ENCODE results near the gene P2RY14. TPM values are rescaled to one million over a fixed set of nuclear protein-coding genes. Genes with fewer than 3 reads are reported as not detected.
"Not testable (repeated sequence)": the region's sequence is repeated elsewhere in the genome, so short reads cannot be mapped to it uniquely, and the experiment has no call there.

The P2RY14 gene
- total RNA-seq, 1 donor from 2014 or later: not detected

GRCh38 chr3:151171145-151171757 lies 107.1 kb downstream of the P2RY14 start:
- no peak for DNase-seq (ENCODE audit: low read depth)
- TF ChIP-seq CTCF (IDR thresholded peaks at IDR 0.05; ENCODE audit: insufficient read depth, low read length, poor library complexity, severe bottlenecking): no peak

GRCh38 chr3:151169948-151170679 lies 108.2 kb downstream of the P2RY14 start:
- H3K36me3 ChIP-seq (ENCODE audit: control insufficient read depth, insufficient read depth, low read length); DNase-seq (ENCODE audit: low read depth); H3K4me3 ChIP-seq (ENCODE audit: low read depth, low read length); H3K27me3 ChIP-seq (ENCODE audit: control insufficient read depth, insufficient read depth, low read length): not testable (repeated sequence)

More at GRCh38 chr3:151171145-151171757, 107.1 kb downstream of the P2RY14 start:
- no peaks in the 10 kb centered on the region for H3K27me3 ChIP-seq (ENCODE audit: control insufficient read depth, insufficient read depth, low read length)
- no peak overlapping the region for H3K4me3 ChIP-seq (ENCODE audit: low read depth, low read length)
- no peaks in the 10 kb centered on the region for H3K36me3 ChIP-seq (ENCODE audit: control insufficient read depth, insufficient read depth, low read length)

- no peak for TF ChIP-seq CTCF (IDR thresholded peaks at IDR 0.05; ENCODE audit: insufficient read depth, low read length, poor library complexity, severe bottlenecking)
- H3K27me3 ChIP-seq (ENCODE audit: control insufficient read depth, insufficient read depth, low read length): no peaks in the 10 kb centered on the region
- DNase-seq (ENCODE audit: low read depth): no peak
- H3K36me3 ChIP-seq (ENCODE audit: control insufficient read depth, insufficient read depth, low read length): no peaks in the 10 kb centered on the region
- no peak overlapping the region for H3K4me3 ChIP-seq (ENCODE audit: low read depth, low read length)
These were observed 108.9 kb downstream of the P2RY14 start for GRCh38 chr3:151169262-151169947.

- DNase-seq (ENCODE audit: low read depth): no peak
- TF ChIP-seq CTCF (IDR thresholded peaks at IDR 0.05; ENCODE audit: insufficient read depth, low read length, poor library complexity, severe bottlenecking): peak; percentile 88
- H3K27me3 ChIP-seq (ENCODE audit: control insufficient read depth, insufficient read depth, low read length): no peaks in the 10 kb centered on the region
- H3K36me3 ChIP-seq (ENCODE audit: control insufficient read depth, insufficient read depth, low read length): no peaks in the 10 kb centered on the region
- no peak overlapping the region for H3K4me3 ChIP-seq (ENCODE audit: low read depth, low read length)
These were observed 109.9 kb downstream of the P2RY14 start for GRCh38 chr3:151168269-151169094.

- DNase-seq (ENCODE audit: low read depth): no peak
- TF ChIP-seq CTCF (IDR thresholded peaks at IDR 0.05; ENCODE audit: insufficient read depth, low read length, poor library complexity, severe bottlenecking): peak; percentile 6
- Histone ChIP-seq H3K4me3 (ENCODE audit: low read depth, low read length) (no peak overlapping the region), H3K27me3 (ENCODE audit: control insufficient read depth, insufficient read depth, low read length) (no peaks in the 10 kb centered on the region), H3K36me3 (ENCODE audit: control insufficient read depth, insufficient read depth, low read length) (no peaks in the 10 kb centered on the region)
These were observed 112.2 kb downstream of the P2RY14 start for GRCh38 chr3:151166161-151166560.

- Histone ChIP-seq H3K36me3 (ENCODE audit: control insufficient read depth, insufficient read depth, low read length) (no peaks in the 10 kb centered on the region), H3K4me3 (ENCODE audit: low read depth, low read length) (no peak overlapping the region), H3K27me3 (ENCODE audit: control insufficient read depth, insufficient read depth, low read length) (no peaks in the 10 kb centered on the region)
- no peak for DNase-seq (ENCODE audit: low read depth)
- TF ChIP-seq CTCF (IDR thresholded peaks at IDR 0.05; ENCODE audit: insufficient read depth, low read length, poor library complexity, severe bottlenecking): no peak
These were observed 113.1 kb downstream of the P2RY14 start for GRCh38 chr3:151165226-151165625.
